ENCODE results near the gene TRAPPC14. TPM values are rescaled to one million over a fixed set of nuclear protein-coding genes. Genes with fewer than 3 reads are reported as not detected.
"Not testable (repeated sequence)": the region's sequence is repeated elsewhere in the genome, so short reads cannot be mapped to it uniquely, and the experiment has no call there.

The TRAPPC14 gene
- total and polyA plus RNA-seq, 8 donors, result 5.1 to 34.6 (median 10.4) TPM

DNA sequence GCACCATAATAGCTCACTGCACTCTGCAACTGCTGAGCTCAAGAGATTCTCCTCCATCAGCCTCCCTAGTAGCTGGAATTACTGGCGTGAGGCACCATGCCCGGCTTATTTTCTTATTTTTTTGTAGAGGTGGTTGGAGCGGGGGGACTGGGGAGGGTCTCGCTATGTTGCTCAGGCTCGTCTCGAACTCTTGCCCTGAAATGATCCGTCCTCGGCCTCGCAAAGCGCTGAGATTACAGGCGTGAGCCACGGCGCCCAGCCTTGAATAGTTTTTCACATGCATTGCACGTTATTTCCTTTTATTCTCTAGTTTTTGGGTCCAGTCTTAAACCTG lies 10.3 kb downstream of the TRAPPC14 start:
- Histone ChIP-seq H3K27me3 (no peaks in the 10 kb centered on the region), H3K4me3 (peak overlapping the region; percentile 9 to 78 (median 48)), H3K4me1 (peaks cover 0 to 6% (median 0%) of the 10 kb centered on the region in 3 donors), H3K9me3 (no peaks in the 10 kb centered on the region), H3K27ac (peak overlapping the region in 3 of 4 donors; percentile 49 to 70 (median 65)), H3K36me3 (no peaks in the 10 kb centered on the region)
- TF ChIP-seq, protein P1, sequence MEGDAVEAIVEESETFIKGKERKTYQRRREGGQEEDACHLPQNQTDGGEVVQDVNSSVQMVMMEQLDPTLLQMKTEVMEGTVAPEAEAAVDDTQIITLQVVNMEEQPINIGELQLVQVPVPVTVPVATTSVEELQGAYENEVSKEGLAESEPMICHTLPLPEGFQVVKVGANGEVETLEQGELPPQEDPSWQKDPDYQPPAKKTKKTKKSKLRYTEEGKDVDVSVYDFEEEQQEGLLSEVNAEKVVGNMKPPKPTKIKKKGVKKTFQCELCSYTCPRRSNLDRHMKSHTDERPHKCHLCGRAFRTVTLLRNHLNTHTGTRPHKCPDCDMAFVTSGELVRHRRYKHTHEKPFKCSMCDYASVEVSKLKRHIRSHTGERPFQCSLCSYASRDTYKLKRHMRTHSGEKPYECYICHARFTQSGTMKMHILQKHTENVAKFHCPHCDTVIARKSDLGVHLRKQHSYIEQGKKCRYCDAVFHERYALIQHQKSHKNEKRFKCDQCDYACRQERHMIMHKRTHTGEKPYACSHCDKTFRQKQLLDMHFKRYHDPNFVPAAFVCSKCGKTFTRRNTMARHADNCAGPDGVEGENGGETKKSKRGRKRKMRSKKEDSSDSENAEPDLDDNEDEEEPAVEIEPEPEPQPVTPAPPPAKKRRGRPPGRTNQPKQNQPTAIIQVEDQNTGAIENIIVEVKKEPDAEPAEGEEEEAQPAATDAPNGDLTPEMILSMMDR (IDR thresholded peaks at IDR 0.05), result no peak
- no peak for DNase-seq
- FAIRE-seq, result no peak
- 9 to 13% methylated on average over 14 of the region's 14 CpGs for WGBS, 2 donors
- intact Hi-C loops (cut with DNase I), result loop anchor here in 1 of 3 donors (10.0 kb wide), 1 partner anchor 67 kb away; the partner anchor contains the start of gene PVRIG
- ATAC-seq, result peak in 1 of 4 donors; percentile 11

DNA sequence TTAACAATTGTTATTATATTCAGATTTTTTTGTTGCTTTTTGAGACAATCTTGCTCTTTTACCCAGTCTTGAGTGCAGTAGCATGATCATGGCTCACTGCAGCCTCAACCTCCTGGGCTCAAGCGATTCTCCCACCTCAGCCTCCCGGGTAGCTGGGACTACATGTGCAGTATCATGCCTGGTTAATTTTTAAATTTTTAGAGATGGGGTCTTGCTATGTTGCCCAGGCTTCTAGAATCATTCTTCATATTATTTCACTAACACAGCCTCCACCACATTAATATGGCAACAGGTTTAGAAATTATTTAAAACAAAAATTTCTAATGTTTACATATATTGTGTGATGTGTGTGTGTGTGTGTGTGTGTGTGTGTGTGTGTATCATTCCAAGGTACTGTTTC lies 11.2 kb downstream of the TRAPPC14 start:
- no peaks in the 10 kb centered on the region for H3K27me3 ChIP-seq
- 91 to 95% methylated on average over 2 of the region's 2 CpGs for WGBS, 2 donors
- FAIRE-seq (no peak), DNase-seq (no peak), ATAC-seq (no peak)
- intact Hi-C loops (cut with DNase I), result loop anchor here in 1 of 3 donors (10.0 kb wide), 1 partner anchor 68 kb away; the partner anchor contains the start of gene PVRIG
- TF ChIP-seq, protein P1 (IDR thresholded peaks at IDR 0.05), result no peak
- H3K4me3 ChIP-seq, result no peak overlapping the region
- H3K27ac ChIP-seq, result no peak overlapping the region
- H3K4me1 ChIP-seq, result peaks cover 0 to 6% (median 0%) of the 10 kb centered on the region in 3 donors
- no peaks in the 10 kb centered on the region for H3K9me3 ChIP-seq
- no peaks in the 10 kb centered on the region for H3K36me3 ChIP-seq

- not testable (repeated sequence) for FAIRE-seq
- intact Hi-C loops (cut with DNase I), result loop anchor here in 1 of 3 donors (10.0 kb wide), 1 partner anchor 68 kb away; the partner anchor contains the start of gene PVRIG
Observed at GRCh38 chr7:100146350-100146749, 12.2 kb downstream of the TRAPPC14 start.

GRCh38 chr7:100142461-100142860 lies 16.1 kb downstream of the TRAPPC14 start:
- intact Hi-C loops (cut with DNase I), result loop anchor here in 1 of 3 donors (10.0 kb wide), 1 partner anchor 72 kb away; the partner anchor contains the start of gene PVRIG
- Histone ChIP-seq H3K4me1 (no peaks in the 10 kb centered on the region), H3K9me3 (no peaks in the 10 kb centered on the region), H3K36me3 (no peaks in the 10 kb centered on the region), H3K27ac (no peak overlapping the region), H3K27me3 (no peaks in the 10 kb centered on the region), H3K4me3 (no peak overlapping the region)
- WGBS, 2 donors, result 86 to 89% methylated on average over 3 of the region's 3 CpGs
- FAIRE-seq, result no peak
- TF ChIP-seq, protein P1 (IDR thresholded peaks at IDR 0.05), result no peak
- no peak for ATAC-seq
- DNase-seq, result no peak

More at GRCh38 chr7:100146350-100146749, 12.2 kb downstream of the TRAPPC14 start:
- WGBS, 2 donors, result 81 to 90% methylated on average over 4 of the region's 4 CpGs
- not testable (repeated sequence) for H3K27ac ChIP-seq, DNase-seq, H3K4me3 ChIP-seq, H3K36me3 ChIP-seq, H3K27me3 ChIP-seq, ATAC-seq, H3K9me3 ChIP-seq, H3K4me1 ChIP-seq

DNA sequence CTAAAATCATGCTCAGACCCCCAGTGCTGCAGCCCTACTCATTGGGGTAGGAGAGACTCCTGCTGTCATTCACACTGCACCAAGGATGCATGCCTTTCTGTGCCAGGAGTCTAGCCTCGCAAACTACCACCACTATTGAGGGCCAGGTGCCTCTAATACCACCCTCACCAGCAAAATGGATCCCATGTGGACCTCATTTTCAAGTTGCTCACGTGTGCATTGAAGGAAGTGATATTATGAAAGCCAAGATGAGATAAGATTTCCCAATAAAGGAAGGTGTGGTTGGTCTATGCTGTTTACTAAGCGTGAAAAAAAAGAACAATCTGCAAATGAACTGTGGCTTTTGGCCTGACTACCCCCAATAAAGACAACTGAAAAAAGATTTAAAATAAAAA lies 17.0 kb downstream of the TRAPPC14 start:
- ATAC-seq (no peak), DNase-seq (no peak)
- intact Hi-C loops (cut with DNase I), result loop anchor here in 1 of 3 donors (10.0 kb wide), 1 partner anchor 73 kb away; the partner anchor contains the start of gene PVRIG

More for the DNA sequence above, 17.0 kb downstream of the TRAPPC14 start:
- H3K27me3 ChIP-seq, result no peaks in the 10 kb centered on the region
- H3K4me3 ChIP-seq, result no peak overlapping the region
- no peaks in the 10 kb centered on the region for H3K9me3 ChIP-seq
- H3K4me1 ChIP-seq, result no peaks in the 10 kb centered on the region
- H3K27ac ChIP-seq, result no peak overlapping the region
- no peaks in the 10 kb centered on the region for H3K36me3 ChIP-seq
- FAIRE-seq, result no peak
- TF ChIP-seq, protein P1 (IDR thresholded peaks at IDR 0.05), result no peak
- WGBS, 2 donors, result 68 to 70% methylated on average over 3 of the region's 3 CpGs
